Measurements from ENCODE around the gene SIM2. TPM values are rescaled to one million over a fixed set of nuclear protein-coding genes. Genes with fewer than 3 reads are reported as not detected.

The SIM2 gene
- total and polyA plus RNA-seq, 3 donors from 2014 or later = 0.19 to 0.90 (median 0.71) TPM

- no peaks in the 10 kb centered on the region for H3K27me3 ChIP-seq
- H3K36me3 ChIP-seq (ENCODE audit: low read depth, missing control alignments) = no peaks in the 10 kb centered on the region
Measured at GRCh38 chr21:36786186-36786585, 87.3 kb downstream of the SIM2 start.

GRCh38 chr21:36788120-36788638, 89.3 kb downstream of the SIM2 start:
- TF ChIP-seq CTCF (IDR thresholded peaks at IDR 0.05) (no peak), POLR2A (IDR thresholded peaks at IDR 0.05) (no peak)
- peak; percentile 56 for DNase-seq
- H3K4me1 ChIP-seq = no peaks in the 10 kb centered on the region
- 50 to 61% methylated on average over 12 of the region's 12 CpGs for WGBS, 2 donors
- no peaks in the 10 kb centered on the region for H3K36me3 ChIP-seq (ENCODE audit: low read depth, missing control alignments)
- H3K27me3 ChIP-seq = no peaks in the 10 kb centered on the region
- intact Hi-C loops (cut with DNase I; ENCODE audit: low total_unique reads) = no loop called here
- no peak overlapping the region for H3K4me3 ChIP-seq
- H3K27ac ChIP-seq = no peak overlapping the region
- no peaks in the 10 kb centered on the region for H3K9me3 ChIP-seq

More at GRCh38 chr21:36786186-36786585, 87.3 kb downstream of the SIM2 start:
- intact Hi-C loops (cut with DNase I; ENCODE audit: low total_unique reads) = no loop called here
- WGBS, 2 donors = 87 to 94% methylated on average over 4 of the region's 4 CpGs
- H3K27ac ChIP-seq = no peak overlapping the region
- H3K4me1 ChIP-seq = no peaks in the 10 kb centered on the region
- H3K4me3 ChIP-seq = no peak overlapping the region
- H3K9me3 ChIP-seq = no peaks in the 10 kb centered on the region
- DNase-seq = no peak
- TF ChIP-seq CTCF (IDR thresholded peaks at IDR 0.05) = no peak
- no peak for TF ChIP-seq POLR2A (IDR thresholded peaks at IDR 0.05)

GRCh38 chr21:36790616-36791015, 91.7 kb downstream of the SIM2 start:
- H3K9me3 ChIP-seq = no peaks in the 10 kb centered on the region
- no peaks in the 10 kb centered on the region for H3K4me1 ChIP-seq
- WGBS, 2 donors = 61 to 63% methylated on average over 7 of the region's 7 CpGs
- H3K27ac ChIP-seq = no peak overlapping the region
- no peaks in the 10 kb centered on the region for H3K36me3 ChIP-seq (ENCODE audit: low read depth, missing control alignments)
- no peak for DNase-seq
- no peaks in the 10 kb centered on the region for H3K27me3 ChIP-seq
- TF ChIP-seq CTCF (IDR thresholded peaks at IDR 0.05) (no peak), POLR2A (IDR thresholded peaks at IDR 0.05) (no peak)
- H3K4me3 ChIP-seq = no peak overlapping the region
- intact Hi-C loops (cut with DNase I; ENCODE audit: low total_unique reads) = no loop called here

GRCh38 chr21:36791180-36791579, 92.3 kb downstream of the SIM2 start:
- H3K27me3 ChIP-seq = no peaks in the 10 kb centered on the region
- no peaks in the 10 kb centered on the region for H3K36me3 ChIP-seq (ENCODE audit: low read depth, missing control alignments)
- no peaks in the 10 kb centered on the region for H3K4me1 ChIP-seq
- WGBS, 2 donors = 65 to 86% methylated on average over 10 of the region's 10 CpGs
- intact Hi-C loops (cut with DNase I; ENCODE audit: low total_unique reads) = no loop called here
- H3K4me3 ChIP-seq = no peak overlapping the region
- DNase-seq = no peak
- TF ChIP-seq POLR2A (IDR thresholded peaks at IDR 0.05) (no peak), CTCF (IDR thresholded peaks at IDR 0.05) (no peak)
- no peaks in the 10 kb centered on the region for H3K9me3 ChIP-seq
- no peak overlapping the region for H3K27ac ChIP-seq

All from testis (tissue), 3 donors.